Transverse colon (tissue), 4 donors: ENCODE measurements around the gene ADPRHL1.

Experiments
- EP300 ChIP-seq: sonication (generic); formaldehyde crosslinking; IDR thresholded peaks from one replicate; pipeline ENCODE4 v1.6.1; 2017; ENCODE audit warnings: antibody characterized with exemption, low read depth
- POLR2A ChIP-seq: fragments of 450-650 bp; IDR thresholded peaks from one replicate; pipeline ENCODE4 v1.6.1; 2016; ENCODE audit warnings: antibody characterized with exemption, mild to moderate bottlenecking, moderate library complexity
- POLR2AphosphoS5 ChIP-seq, 3 donors: sonication (generic); formaldehyde crosslinking; IDR thresholded peaks; one replicate each; pipeline ENCODE4 v1.6.1; 2016; ENCODE audit warnings: antibody characterized with exemption in 3 of 3
- TF ChIP-seq, protein P1 (sequence below), 5 experiments: fragments of 200-600 bp in 3 of 5; fragments of 450-650 bp in 2 of 5; sonication (generic) in 3 of 5; IDR thresholded peaks; 1 replicate in 2 of 5; 2 replicates in 3 of 5; pipeline ENCODE4 v1.5.1; 2016 to 2017; ENCODE audit warnings: antibody characterized with exemption in 5 of 5, inconsistent platforms in 3 of 5, mild to moderate bottlenecking in 2 of 5, moderate library complexity in 1 of 5

DNA sequence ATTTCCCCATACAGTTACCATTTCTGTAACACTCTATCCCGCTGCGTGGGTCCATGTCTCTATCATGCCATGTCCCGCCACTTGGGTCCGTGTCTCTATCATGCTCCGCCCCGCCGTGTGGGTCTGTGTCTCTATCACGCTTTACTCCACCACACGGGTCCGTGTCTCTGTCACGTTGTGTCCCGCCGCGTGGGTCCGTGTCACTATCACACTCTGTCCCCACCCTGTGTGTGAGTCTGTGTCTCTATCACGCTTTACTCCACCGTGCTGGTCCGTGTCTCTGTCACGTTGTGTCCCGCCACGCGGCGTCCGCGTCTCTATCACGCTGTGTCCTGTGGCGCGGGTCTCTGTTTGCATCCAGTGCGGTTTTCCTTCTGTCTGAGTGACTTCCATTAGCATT, 11.6 kb downstream of the ADPRHL1 start:
- TF ChIP-seq EP300: no peak
- TF ChIP-seq, protein P1, sequence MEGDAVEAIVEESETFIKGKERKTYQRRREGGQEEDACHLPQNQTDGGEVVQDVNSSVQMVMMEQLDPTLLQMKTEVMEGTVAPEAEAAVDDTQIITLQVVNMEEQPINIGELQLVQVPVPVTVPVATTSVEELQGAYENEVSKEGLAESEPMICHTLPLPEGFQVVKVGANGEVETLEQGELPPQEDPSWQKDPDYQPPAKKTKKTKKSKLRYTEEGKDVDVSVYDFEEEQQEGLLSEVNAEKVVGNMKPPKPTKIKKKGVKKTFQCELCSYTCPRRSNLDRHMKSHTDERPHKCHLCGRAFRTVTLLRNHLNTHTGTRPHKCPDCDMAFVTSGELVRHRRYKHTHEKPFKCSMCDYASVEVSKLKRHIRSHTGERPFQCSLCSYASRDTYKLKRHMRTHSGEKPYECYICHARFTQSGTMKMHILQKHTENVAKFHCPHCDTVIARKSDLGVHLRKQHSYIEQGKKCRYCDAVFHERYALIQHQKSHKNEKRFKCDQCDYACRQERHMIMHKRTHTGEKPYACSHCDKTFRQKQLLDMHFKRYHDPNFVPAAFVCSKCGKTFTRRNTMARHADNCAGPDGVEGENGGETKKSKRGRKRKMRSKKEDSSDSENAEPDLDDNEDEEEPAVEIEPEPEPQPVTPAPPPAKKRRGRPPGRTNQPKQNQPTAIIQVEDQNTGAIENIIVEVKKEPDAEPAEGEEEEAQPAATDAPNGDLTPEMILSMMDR (IDR thresholded peaks at IDR 0.05): no peak
- no peak for TF ChIP-seq POLR2A
- TF ChIP-seq POLR2AphosphoS5 (IDR thresholded peaks at IDR 0.05): no peak
